DND-41 (cell line): ENCODE data around the gene TGFA.

ENCODE experiments used
- ATAC-seq: fragments of 200-7000 bp; cut with Tn5 transposase; 3 replicates; pipeline ENCODE4 v1.9.1; 2021; ENCODE audit warnings: low read depth; ENCODE audit not compliant: insufficient read depth
- DNase-seq: peaks from one replicate; pipeline ENCODE4 v3.0.0-alpha.2; 2020
- H2AFZ ChIP-seq: 2 replicates; pipeline ENCODE4 v1.6.0; 2012; ENCODE audit warnings: low read depth, low read length
- H3K27ac ChIP-seq: 2 replicates; pipeline ENCODE4 v1.5.1; 2012; ENCODE audit warnings: low read length, inconsistent platforms
- H3K27me3 ChIP-seq: fragments of 200-600 bp; sonication (generic); 2 replicates; pipeline ENCODE4 v1.6.0; 2012; ENCODE audit warnings: low read length, mild to moderate bottlenecking, inconsistent platforms; ENCODE audit not compliant: insufficient read depth, poor library complexity
- H3K36me3 ChIP-seq: 2 replicates; pipeline ENCODE4 v1.5.1; 2012; ENCODE audit warnings: low read length, inconsistent platforms; ENCODE audit not compliant: insufficient read depth
- H3K4me1 ChIP-seq: 2 replicates; pipeline ENCODE4 v1.5.1; 2012; ENCODE audit warnings: mild to moderate bottlenecking, low read length; ENCODE audit not compliant: insufficient read depth
- H3K4me2 ChIP-seq: 2 replicates; pipeline ENCODE4 v1.6.0; 2012; ENCODE audit warnings: mild to moderate bottlenecking, moderate library complexity, low read length, inconsistent platforms; ENCODE audit not compliant: insufficient read depth
- H3K4me3 ChIP-seq, 2 experiments: fragments of 200-600 bp in 1 of 2; shearing (Covaris generic) in 1 of 2; 2 replicates each; pipeline ENCODE4 v1.5.1; 2012 to 2016; ENCODE audit warnings: inconsistent platforms in 2 of 2, low read length in 2 of 2, mild to moderate bottlenecking in 2 of 2, low read depth in 1 of 2, moderate library complexity in 1 of 2
- H3K79me2 ChIP-seq: 2 replicates; pipeline ENCODE4 v1.6.0; 2012; ENCODE audit warnings: low read length, inconsistent platforms; ENCODE audit not compliant: insufficient read depth
- H3K9ac ChIP-seq: 2 replicates; pipeline ENCODE4 v1.6.0; 2012; ENCODE audit warnings: low read depth, mild to moderate bottlenecking, inconsistent platforms, low read length, moderate library complexity
- H3K9me3 ChIP-seq: 2 replicates; pipeline ENCODE4 v1.5.1; 2012; ENCODE audit warnings: low read length, moderate library complexity, mild to moderate bottlenecking, inconsistent platforms; ENCODE audit not compliant: insufficient read depth, severe bottlenecking
- H4K20me1 ChIP-seq: 2 replicates; pipeline ENCODE4 v1.6.0; 2012; ENCODE audit warnings: low read length; ENCODE audit not compliant: insufficient read depth
- EZH2 ChIP-seq: IDR thresholded peaks from 3 replicates; pipeline ENCODE4 v1.6.1; 2012; ENCODE audit warnings: borderline replicate concordance, low read depth, mild to moderate bottlenecking, moderate library complexity, low read length, inconsistent platforms; ENCODE audit not compliant: severe bottlenecking
- TF ChIP-seq, protein P1 (sequence below): IDR thresholded peaks from 2 replicates; pipeline ENCODE4 v1.5.1; 2012; ENCODE audit warnings: borderline replicate concordance, low read length, moderate library complexity, mild to moderate bottlenecking; ENCODE audit not compliant: poor library complexity, severe bottlenecking; ENCODE audit errors: extremely low read depth

The TGFA gene

DNA sequence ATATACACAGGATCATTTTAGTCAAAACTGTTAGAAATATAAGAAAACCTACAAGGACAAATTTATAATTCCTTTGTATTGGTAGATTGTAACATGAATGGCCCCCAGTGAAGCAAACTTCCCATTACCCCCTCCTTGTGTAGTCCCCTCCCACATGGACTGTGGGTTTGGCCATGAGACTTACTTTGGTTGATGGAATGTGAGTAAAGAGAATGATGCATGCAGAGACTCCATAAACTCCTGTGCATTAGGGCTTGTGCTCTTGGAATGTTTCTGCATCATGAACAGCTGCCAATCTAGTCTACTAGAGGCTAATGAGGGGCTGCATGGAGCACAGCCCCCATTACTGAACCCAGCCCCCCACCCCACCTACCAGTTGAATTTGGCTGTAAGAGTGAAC, 8.3 kb upstream of the TGFA start:
- Histone ChIP-seq H4K20me1 (no peaks in the 10 kb centered on the region), H3K27me3 (peaks cover 33% of the 10 kb centered on the region), H3K27ac (no peak overlapping the region), H3K4me3 (no peak overlapping the region), H2AFZ (no peak overlapping the region), H3K36me3 (no peaks in the 10 kb centered on the region), H3K79me2 (no peaks in the 10 kb centered on the region), H3K4me2 (no peak overlapping the region), H3K9me3 (no peaks in the 10 kb centered on the region), H3K9ac (no peak overlapping the region), H3K4me1 (no peaks in the 10 kb centered on the region)
- no peak for ATAC-seq
- TF ChIP-seq, protein P1, sequence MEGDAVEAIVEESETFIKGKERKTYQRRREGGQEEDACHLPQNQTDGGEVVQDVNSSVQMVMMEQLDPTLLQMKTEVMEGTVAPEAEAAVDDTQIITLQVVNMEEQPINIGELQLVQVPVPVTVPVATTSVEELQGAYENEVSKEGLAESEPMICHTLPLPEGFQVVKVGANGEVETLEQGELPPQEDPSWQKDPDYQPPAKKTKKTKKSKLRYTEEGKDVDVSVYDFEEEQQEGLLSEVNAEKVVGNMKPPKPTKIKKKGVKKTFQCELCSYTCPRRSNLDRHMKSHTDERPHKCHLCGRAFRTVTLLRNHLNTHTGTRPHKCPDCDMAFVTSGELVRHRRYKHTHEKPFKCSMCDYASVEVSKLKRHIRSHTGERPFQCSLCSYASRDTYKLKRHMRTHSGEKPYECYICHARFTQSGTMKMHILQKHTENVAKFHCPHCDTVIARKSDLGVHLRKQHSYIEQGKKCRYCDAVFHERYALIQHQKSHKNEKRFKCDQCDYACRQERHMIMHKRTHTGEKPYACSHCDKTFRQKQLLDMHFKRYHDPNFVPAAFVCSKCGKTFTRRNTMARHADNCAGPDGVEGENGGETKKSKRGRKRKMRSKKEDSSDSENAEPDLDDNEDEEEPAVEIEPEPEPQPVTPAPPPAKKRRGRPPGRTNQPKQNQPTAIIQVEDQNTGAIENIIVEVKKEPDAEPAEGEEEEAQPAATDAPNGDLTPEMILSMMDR, result no peak
- no peak for TF ChIP-seq EZH2
- DNase-seq, result no peak

DNA sequence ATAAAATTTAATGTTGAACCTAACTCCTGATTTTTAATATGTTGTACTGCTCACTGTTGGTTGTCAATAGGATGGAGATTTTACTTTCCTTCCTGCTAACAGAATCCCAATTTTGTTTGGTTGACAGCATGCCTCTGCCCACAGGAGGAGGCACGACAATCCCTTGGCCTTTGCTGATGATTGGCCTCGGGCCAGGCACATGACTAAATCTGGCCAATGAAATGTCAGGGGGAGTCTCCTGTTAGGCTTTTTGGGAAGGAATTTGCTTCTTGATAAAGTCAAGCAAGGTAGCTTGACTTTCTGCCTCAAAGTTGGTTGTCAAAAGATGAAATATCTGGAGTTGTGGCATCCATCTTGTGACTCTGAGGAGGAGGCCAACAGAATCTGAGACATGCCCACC, 6.8 kb upstream of the TGFA start:
- Histone ChIP-seq H3K4me1 (peaks cover under 1% of the 10 kb centered on the region; the same call in 1 of the 2 replicates), H3K36me3 (no peaks in the 10 kb centered on the region), H3K9me3 (no peaks in the 10 kb centered on the region), H3K4me2 (no peak overlapping the region), H2AFZ (no peak overlapping the region), H3K27me3 (peaks cover 37% of the 10 kb centered on the region), H3K4me3 (no peak overlapping the region), H3K79me2 (no peaks in the 10 kb centered on the region), H4K20me1 (no peaks in the 10 kb centered on the region), H3K27ac (no peak overlapping the region), H3K9ac (no peak overlapping the region)
- TF ChIP-seq, protein P1, result no peak
- no peak for TF ChIP-seq EZH2
- no peak for ATAC-seq
- DNase-seq, result no peak

DNA sequence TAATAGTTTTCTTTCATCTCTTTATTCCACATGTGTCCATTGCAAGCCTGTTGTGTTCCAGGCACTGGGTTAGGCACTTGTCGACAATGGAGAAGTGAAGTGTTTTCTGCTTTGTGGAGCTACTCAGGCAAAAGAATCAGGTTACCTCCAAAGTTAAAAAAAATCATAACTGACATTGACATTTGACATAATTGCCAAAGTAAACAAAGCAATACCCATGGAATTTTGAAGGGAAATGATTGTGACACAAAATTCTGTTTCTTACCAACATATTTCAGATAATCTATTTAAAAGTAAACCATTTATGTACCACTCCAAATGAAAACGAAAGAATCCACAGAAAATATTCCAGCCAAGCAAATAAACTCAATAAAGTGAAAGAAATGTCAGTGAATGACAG, 6.4 kb upstream of the TGFA start:
- Histone ChIP-seq H3K4me2 (no peak overlapping the region), H3K4me3 (no peak overlapping the region), H3K4me1 (peaks cover 5% of the 10 kb centered on the region), H4K20me1 (no peaks in the 10 kb centered on the region), H2AFZ (no peak overlapping the region), H3K27ac (no peak overlapping the region), H3K9me3 (no peaks in the 10 kb centered on the region), H3K79me2 (no peaks in the 10 kb centered on the region), H3K9ac (no peak overlapping the region), H3K27me3 (peaks cover 41% of the 10 kb centered on the region), H3K36me3 (no peaks in the 10 kb centered on the region)
- no peak for ATAC-seq
- TF ChIP-seq EZH2, result no peak
- TF ChIP-seq, protein P1, result no peak
- DNase-seq, result no peak

DNA sequence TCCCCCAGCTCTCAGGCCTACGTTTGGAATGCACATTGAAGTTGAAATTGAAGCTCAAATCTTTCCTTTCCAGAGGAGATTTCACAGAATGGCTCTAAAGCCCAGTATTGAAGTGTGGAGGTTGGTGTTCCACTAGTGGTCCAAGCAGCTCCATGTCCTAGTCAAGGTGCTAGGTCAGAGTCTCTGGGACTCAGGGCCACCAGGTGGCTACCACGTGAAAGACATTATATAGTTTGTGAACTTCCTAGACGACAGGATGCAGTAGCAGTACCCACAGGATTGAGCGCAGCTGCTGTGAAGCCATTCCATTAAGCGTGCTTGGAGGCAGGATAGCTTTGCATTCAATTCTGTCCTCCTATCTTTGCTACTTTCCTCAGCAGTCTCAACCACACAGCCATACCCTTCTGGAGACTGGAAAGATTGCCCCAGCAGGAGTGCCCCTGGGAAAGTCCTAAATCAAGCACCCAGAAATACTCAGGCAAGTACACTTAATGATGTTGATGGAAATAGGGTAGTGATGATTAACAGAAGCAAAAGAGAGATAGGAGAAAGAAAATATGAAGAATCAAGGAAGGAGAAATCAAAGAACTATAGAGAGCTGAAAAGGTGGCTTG, 4.7 kb upstream of the TGFA start:
- Histone ChIP-seq H2AFZ (no peak overlapping the region), H3K27ac (no peak overlapping the region), H3K4me3 (no peak overlapping the region), H4K20me1 (no peaks in the 10 kb centered on the region; the same call in 1 of the 2 replicates), H3K79me2 (no peaks in the 10 kb centered on the region), H3K9ac (no peak overlapping the region), H3K36me3 (no peaks in the 10 kb centered on the region), H3K27me3 (peaks cover 59% of the 10 kb centered on the region), H3K9me3 (no peaks in the 10 kb centered on the region), H3K4me1 (peaks cover 21% of the 10 kb centered on the region), H3K4me2 (no peak overlapping the region)
- no peak for DNase-seq
- TF ChIP-seq, protein P1, result no peak
- no peak for TF ChIP-seq EZH2
- ATAC-seq, result no peak
